Measurements from ENCODE around the gene STPG3. TPM values are rescaled to one million over a fixed set of nuclear protein-coding genes. Genes with fewer than 3 reads are reported as not detected.

The STPG3 gene
- total RNA-seq, 6 donors from 2014 or later, result 0.23 TPM; not detected in 5

DNA sequence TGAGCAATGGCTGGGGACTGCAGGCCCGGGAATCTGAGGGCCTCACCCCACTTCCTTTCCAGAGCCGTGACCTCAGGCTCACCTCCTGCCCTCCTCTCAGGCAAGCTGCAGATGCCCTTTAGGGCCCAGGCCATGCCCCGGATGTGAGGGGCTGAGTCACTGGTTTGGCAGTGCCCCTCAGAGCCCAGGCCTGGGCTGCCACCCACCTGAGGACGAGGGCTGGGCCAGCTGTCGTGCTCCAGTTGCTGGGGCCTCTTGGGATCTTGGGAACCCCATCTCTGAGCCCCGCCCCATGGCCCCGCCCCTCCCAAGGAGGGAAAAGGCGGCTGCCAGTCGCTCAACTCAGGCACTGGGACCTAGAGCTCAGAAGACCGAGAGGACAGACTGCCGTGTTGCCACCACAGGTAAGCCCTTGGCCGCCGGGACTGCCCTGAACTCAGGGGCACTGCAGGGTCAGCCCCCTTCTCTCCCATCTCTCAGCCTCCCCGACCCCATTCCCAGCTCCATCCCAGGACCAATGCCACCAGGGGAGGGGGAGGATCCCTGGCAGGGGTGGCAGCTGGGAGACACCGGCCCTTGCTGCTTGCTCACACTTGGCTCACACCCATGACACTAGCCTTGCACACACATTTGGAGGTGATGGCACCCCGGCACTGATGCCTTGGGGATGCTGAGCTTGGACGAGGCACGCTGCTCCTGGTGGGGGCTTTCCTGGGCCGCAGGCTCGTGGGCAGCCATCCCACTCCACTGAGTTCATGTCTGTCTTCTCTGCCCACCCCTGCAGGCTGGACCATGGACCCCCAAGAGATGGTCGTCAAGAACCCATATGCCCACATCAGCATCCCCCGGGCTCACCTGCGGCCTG is 26.0 kb upstream of the STPG3 start, which contains the start of gene CYSRT1:
CYSRT1 (plus strand) TSS at position 345 of the 865 bp plus-strand sequence; CDS start at position 793, 448 bp downstream.
- Histone ChIP-seq H3K9me3 (no peaks in the 10 kb centered on the region), H3K27me3 (peaks cover 0 to 20% (median 0%) of the 10 kb centered on the region in 4 donors), H3K4me3 (peak within 1 kb of the TSS in 3 of 4 donors; percentile 56 to 80 (median 66)), H3K36me3 (no peaks in the 10 kb centered on the region), H3K27ac (peak within 1 kb of the TSS; percentile 85 to 91 (median 89)), H3K4me1 (peaks cover 22 to 59% (median 42%) of the 10 kb centered on the region in 4 donors)
- WGBS, 2 donors, result 52 to 88% methylated on average over 5 to 17 of the region's 23 CpGs
- ATAC-seq (ENCODE audit: low FRiP score in 2 of 2) (no peak), DNase-seq (peak in 1 of 2 donors; percentile 84)
- TF ChIP-seq POLR2A (IDR thresholded peaks at IDR 0.05) (no peak), EP300 (IDR thresholded peaks at IDR 0.05) (no peak), POLR2AphosphoS5 (IDR thresholded peaks at IDR 0.05) (no peak)
- TF ChIP-seq, protein P1, sequence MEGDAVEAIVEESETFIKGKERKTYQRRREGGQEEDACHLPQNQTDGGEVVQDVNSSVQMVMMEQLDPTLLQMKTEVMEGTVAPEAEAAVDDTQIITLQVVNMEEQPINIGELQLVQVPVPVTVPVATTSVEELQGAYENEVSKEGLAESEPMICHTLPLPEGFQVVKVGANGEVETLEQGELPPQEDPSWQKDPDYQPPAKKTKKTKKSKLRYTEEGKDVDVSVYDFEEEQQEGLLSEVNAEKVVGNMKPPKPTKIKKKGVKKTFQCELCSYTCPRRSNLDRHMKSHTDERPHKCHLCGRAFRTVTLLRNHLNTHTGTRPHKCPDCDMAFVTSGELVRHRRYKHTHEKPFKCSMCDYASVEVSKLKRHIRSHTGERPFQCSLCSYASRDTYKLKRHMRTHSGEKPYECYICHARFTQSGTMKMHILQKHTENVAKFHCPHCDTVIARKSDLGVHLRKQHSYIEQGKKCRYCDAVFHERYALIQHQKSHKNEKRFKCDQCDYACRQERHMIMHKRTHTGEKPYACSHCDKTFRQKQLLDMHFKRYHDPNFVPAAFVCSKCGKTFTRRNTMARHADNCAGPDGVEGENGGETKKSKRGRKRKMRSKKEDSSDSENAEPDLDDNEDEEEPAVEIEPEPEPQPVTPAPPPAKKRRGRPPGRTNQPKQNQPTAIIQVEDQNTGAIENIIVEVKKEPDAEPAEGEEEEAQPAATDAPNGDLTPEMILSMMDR (IDR thresholded peaks at IDR 0.05), result no peak

DNA sequence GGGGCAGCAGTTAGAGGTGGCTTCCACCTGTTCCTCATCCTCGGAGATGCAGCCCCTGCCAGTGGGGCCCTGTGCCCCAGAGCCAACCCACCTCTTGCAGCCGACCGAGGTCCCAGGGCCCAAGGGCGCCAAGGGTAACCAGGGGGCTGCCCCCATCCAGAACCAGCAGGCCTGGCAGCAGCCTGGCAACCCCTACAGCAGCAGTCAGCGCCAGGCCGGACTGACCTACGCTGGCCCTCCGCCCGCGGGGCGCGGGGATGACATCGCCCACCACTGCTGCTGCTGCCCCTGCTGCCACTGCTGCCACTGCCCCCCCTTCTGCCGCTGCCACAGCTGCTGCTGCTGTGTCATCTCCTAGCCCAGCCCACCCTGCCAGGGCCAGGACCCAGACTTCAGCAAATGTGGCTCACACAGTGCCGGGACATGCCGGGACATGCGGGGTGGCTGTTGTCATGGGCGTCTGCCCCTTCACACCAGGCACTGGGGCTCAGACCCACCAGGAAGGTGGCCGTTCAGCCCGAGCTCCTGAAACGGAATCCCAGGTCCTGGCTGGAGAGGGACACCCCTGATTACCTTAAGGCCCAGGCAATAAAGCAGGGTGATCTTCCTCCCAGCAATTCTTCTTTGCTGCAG is 25.3 kb upstream of the STPG3 start:
- Histone ChIP-seq H3K27me3 (peaks cover 0 to 24% (median 1%) of the 10 kb centered on the region in 4 donors), H3K9me3 (no peaks in the 10 kb centered on the region), H3K36me3 (no peaks in the 10 kb centered on the region), H3K4me3 (no peak overlapping the region), H3K4me1 (peaks cover 22 to 59% (median 42%) of the 10 kb centered on the region in 4 donors), H3K27ac (peak overlapping the region in 3 of 4 donors; percentile 20 to 85 (median 74))
- ATAC-seq (ENCODE audit: low FRiP score in 2 of 2) (no peak), DNase-seq (peak in 1 of 2 donors; percentile 80)
- WGBS, 2 donors, result 78 to 81% methylated on average over 4 to 8 of the region's 21 CpGs
- TF ChIP-seq POLR2A (IDR thresholded peaks at IDR 0.05) (no peak), EP300 (IDR thresholded peaks at IDR 0.05) (no peak), POLR2AphosphoS5 (IDR thresholded peaks at IDR 0.05) (no peak)
- TF ChIP-seq, protein P1 (IDR thresholded peaks at IDR 0.05), result no peak

DNA sequence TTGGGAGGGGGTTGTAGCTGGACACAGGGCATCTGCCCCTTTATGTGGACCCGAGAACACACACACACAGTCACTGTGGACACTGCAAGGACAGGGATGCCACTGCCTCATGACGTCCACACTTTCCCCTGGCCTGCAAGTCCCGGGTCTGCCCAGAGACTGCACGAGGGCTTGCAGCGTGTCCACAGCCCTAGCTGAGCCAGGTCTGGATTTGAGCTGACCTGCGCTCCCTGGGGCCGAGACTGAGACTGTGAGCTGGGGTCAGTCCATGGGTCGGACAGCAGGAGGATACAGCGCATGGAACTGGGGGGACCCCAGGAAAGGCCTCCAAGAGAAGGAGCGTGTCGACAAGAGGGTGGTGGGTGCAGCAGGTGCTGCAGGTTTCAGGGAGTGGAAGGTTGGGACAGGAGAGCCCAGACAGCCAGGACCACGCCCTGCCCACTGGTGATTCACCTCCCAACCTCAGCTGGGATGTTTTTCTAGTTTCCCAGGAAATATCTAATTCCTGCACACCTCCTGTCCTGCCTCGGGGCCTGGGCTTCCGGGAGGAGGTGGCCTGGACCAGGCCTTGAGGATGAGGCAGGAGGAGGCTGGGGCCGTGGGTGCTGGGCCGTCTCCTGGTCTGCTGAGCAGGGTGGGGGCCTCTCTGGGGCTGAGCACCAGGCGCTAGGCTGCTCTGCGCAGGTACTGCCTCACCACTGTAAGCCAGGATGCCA is 24.6 kb upstream of the STPG3 start:
- Histone ChIP-seq H3K27ac (peak overlapping the region; percentile 66 to 85 (median 72)), H3K9me3 (no peaks in the 10 kb centered on the region), H3K4me1 (peaks cover 19 to 54% (median 40%) of the 10 kb centered on the region in 4 donors), H3K27me3 (peaks cover 0 to 22% (median 1%) of the 10 kb centered on the region in 4 donors), H3K4me3 (no peak overlapping the region), H3K36me3 (no peaks in the 10 kb centered on the region)
- peak in 1 of 2 donors; percentile 51 for DNase-seq
- ATAC-seq (ENCODE audit: low FRiP score in 2 of 2), result peak in 1 of 2 donors; percentile 23
- 71 to 74% methylated on average over 12 to 16 of the region's 18 CpGs for WGBS, 2 donors
- TF ChIP-seq POLR2AphosphoS5 (IDR thresholded peaks at IDR 0.05), result no peak
- TF ChIP-seq, protein P1 (IDR thresholded peaks at IDR 0.05), result no peak
- no peak for TF ChIP-seq EP300 (IDR thresholded peaks at IDR 0.05)
- TF ChIP-seq POLR2A (IDR thresholded peaks at IDR 0.05), result no peak

DNA sequence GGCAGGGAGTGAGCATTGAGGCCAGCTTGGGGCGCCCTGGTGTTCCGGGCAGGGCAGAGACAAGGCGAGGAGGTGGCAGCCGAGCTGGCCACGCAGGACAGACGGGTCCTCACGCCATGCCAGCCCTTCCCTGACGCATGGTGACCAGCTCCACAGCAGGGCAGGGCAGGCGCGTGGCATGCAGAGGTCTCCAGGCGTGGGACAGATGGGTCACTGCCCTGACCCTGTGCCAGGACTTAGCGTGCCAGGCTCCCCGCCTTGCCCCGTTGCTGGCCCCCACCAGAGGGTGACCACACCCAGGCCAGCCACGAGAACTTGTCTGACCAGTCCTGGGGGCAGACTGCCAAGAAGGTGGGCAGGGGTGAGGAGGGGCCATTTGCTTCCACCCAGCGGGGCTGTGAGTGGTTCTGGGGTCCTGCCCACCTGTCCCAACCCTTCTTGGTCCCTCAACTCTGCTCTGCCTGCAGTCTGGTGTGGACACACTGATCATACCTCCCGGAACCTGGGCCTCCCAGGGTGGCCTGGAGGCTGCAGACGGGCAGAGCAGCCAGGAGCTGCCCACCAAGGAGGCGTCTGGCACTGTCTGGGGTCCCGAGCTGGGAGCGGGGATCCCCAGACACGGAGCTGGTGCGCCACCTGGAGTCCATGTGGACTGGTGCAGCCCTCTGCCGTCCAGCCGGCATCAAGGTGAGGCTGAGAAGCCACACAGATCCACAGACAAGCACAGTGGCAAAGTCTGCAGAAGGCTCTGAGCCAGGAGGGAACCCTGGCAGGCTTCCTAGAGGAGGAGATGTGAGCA is 23.8 kb upstream of the STPG3 start, which contains the start of gene RNF224:
RNF224 (plus strand) TSS at position 449 of the 799 bp plus-strand sequence. CDS start 834 bp downstream, outside the sequence.
- H3K4me3 ChIP-seq, result no peak within 1 kb of the TSS
- ATAC-seq (ENCODE audit: low FRiP score in 2 of 2), result peak; percentile 59 to 84
- H3K27ac ChIP-seq, result peak within 1 kb of the TSS; percentile 66 to 85 (median 72)
- peaks cover 0 to 24% (median 1%) of the 10 kb centered on the region in 4 donors for H3K27me3 ChIP-seq
- peak; percentile 89 to 92 for DNase-seq
- no peaks in the 10 kb centered on the region for H3K9me3 ChIP-seq
- WGBS, 2 donors, result 20 to 35% methylated on average over 6 to 24 of the region's 25 CpGs
- peak; percentile 52 to 61 for TF ChIP-seq POLR2AphosphoS5 (IDR thresholded peaks at IDR 0.05)
- TF ChIP-seq, protein P1 (IDR thresholded peaks at IDR 0.05), result peak; percentile 91 to 98 (median 96)
- TF ChIP-seq EP300 (IDR thresholded peaks at IDR 0.05), result peak in 1 of 4 donors; percentile 58
- TF ChIP-seq POLR2A (IDR thresholded peaks at IDR 0.05), result peak in 1 of 4 donors; percentile 57
- H3K4me1 ChIP-seq, result peaks cover 16 to 49% (median 37%) of the 10 kb centered on the region in 4 donors
- no peaks in the 10 kb centered on the region for H3K36me3 ChIP-seq
